VCaP (cell line): Measurements from ENCODE around the gene SLC19A1.
A peak's percentile ranks its signal among the peaks of the same experiment; 100 is the strongest.

ENCODE experiments used
- H3K27ac ChIP-seq: fragments of 450-650 bp; 2 replicates; pipeline ENCODE4 v1.5.1; 2017
- TF ChIP-seq, protein P1 (sequence below): fragments of 450-650 bp; conservative IDR thresholded peaks from 2 replicates; pipeline ENCODE4 v1.5.1; 2017; ENCODE audit warnings: mild to moderate bottlenecking, moderate library complexity

SLC19A1 gene

DNA sequence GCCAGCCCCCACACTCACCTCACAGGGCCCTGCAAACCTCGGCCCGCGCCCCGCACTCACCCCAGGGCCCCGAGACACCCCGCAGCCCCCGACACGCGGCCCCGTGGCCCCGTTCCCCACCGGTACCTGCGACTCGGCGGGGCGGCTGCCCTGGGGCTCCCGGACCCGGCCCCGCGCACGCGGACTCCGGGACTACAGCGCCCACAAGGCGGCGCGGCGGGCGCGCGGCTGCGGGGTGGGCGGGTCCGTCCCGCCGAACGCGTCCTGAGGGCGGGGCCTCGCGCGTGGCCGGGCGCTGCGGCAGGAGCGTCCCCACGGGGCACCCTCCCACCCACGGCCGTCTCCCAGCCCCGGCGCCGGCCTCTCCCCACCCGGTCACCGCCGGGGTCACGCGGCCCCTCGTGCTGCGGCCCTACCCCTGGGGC is at the start of gene SLC19A1:
Gene SLC19A1, minus strand, starts transcription at position 199 of the 425 bp plus-strand sequence. CDS start 4,481 bp downstream, outside the sequence.
- TF ChIP-seq, protein P1, sequence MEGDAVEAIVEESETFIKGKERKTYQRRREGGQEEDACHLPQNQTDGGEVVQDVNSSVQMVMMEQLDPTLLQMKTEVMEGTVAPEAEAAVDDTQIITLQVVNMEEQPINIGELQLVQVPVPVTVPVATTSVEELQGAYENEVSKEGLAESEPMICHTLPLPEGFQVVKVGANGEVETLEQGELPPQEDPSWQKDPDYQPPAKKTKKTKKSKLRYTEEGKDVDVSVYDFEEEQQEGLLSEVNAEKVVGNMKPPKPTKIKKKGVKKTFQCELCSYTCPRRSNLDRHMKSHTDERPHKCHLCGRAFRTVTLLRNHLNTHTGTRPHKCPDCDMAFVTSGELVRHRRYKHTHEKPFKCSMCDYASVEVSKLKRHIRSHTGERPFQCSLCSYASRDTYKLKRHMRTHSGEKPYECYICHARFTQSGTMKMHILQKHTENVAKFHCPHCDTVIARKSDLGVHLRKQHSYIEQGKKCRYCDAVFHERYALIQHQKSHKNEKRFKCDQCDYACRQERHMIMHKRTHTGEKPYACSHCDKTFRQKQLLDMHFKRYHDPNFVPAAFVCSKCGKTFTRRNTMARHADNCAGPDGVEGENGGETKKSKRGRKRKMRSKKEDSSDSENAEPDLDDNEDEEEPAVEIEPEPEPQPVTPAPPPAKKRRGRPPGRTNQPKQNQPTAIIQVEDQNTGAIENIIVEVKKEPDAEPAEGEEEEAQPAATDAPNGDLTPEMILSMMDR = peak; percentile 64
- H3K27ac ChIP-seq = peak within 1 kb of the TSS; percentile 90

DNA sequence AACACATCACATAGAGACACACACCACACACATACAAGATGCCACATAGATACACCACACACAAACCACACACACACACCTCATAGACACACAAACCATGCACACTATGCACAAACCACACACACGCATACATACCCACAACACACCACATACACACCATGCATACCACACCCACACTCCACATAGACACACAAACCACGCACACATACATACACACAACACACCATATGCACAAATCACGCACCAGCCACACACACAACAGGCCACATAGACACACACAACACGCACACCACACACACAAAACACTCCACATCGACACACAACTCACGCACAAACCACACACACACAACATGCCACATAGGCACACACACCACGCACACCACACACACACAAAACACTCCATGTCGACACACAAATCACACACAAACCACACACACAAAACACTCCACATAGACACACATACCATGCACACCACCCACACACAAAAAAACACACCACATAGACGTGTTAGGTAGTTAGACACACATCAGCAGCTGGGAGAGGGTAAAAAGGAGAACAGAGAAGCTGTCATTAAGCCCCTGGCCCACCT is 49.5 kb upstream of the SLC19A1 start:
- H3K27ac ChIP-seq = no peak overlapping the region
- TF ChIP-seq, protein P1 = no peak

DNA sequence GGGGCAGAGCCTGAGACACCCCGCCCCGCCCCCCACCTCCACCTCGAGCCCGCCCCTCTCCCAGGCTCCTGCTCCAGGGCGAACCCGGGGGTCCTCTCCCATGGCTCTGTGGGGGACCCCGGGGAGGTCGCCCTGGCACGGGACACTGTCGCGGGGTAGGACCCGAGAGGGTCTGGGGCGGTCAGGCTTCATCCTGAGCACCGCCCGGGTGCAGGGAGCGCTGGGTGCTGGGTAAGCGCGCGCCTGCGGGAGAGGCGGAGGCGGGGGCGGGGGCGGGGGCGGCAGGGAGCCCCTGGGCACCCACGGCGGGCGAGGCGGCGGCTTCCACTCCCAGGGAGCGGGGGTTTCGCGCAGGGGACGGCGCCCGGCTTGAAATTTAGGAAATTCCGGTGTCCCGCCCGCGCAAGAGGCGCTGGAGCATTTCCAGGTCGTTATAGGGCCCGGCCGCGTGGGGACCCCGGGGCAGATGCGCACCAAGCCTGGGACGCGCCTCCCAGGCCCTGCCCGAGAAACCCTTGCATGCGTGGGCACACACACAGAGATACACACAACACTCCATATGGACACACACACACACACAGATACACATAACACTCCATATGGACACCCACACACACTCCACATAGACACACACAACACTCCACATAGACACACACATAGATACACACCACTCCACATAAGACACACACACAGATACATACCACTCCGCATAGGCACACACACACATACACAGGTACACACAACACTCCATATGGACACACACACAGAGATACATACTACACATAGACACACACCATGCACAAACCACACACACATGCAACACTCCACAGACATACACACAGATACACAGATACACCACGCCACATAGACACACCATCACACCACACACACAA is 48.7 kb upstream of the SLC19A1 start:
- TF ChIP-seq, protein P1 = peak; percentile 35
- peak overlapping the region; percentile 53; the same call in 1 of the 2 replicates for H3K27ac ChIP-seq

DNA sequence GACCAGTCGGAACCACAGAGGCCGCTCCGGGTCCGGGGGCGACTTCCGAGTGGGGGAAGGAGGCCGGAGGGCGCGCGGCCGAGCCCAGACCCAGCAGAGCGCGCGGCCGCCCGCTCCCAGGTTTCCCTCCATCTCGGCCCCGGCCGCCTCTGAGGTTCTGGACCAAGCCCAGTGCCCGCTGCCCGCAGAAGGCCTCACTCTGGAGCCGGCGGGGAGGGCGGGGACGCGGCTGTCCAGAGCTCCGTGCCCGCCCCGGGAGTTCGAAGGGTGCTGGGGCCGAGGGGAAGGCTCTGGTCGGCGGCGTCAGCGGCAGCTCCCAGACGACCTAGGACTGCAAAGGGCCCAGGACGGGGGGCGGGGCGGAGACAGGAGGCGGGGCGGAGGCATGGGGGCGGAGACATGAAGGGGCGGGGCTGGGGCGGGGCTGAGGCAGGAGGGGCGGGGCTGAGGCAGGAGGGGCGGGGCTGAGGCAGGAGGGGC is 48.0 kb upstream of the SLC19A1 start:
- H3K27ac ChIP-seq = peak overlapping the region; percentile 53; the same call in 1 of the 2 replicates
- TF ChIP-seq, protein P1 = no peak

DNA sequence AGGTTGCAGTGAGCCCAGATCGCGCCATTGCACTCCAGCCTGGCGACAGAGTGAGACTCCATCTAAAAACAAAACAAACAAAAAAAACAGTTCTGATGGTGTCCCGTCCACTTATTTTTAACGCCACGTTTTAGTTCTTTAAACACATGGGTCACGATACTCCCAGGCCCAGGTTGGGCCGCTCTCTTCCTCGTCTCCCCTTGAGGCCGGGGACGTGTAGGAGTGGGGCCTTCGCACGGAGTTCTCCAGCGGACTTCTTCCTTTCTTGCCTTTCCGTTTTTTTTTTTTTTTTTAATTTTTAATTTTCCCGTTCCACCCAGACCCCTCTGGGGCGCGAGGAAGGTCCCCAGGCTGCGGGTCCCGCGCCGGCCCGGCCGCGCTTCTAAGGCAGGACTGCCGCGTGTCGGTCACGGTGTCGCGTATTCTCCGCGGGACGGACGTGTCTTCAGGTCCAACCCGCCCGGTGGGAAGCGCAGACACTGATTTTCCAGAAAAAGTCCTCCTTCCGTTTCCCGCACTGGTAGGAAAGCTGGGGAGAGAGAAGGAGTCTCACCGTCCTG is 47.5 kb upstream of the SLC19A1 start:
- H3K27ac ChIP-seq = peak overlapping the region; percentile 53; the same call in 1 of the 2 replicates
- TF ChIP-seq, protein P1 = no peak

DNA sequence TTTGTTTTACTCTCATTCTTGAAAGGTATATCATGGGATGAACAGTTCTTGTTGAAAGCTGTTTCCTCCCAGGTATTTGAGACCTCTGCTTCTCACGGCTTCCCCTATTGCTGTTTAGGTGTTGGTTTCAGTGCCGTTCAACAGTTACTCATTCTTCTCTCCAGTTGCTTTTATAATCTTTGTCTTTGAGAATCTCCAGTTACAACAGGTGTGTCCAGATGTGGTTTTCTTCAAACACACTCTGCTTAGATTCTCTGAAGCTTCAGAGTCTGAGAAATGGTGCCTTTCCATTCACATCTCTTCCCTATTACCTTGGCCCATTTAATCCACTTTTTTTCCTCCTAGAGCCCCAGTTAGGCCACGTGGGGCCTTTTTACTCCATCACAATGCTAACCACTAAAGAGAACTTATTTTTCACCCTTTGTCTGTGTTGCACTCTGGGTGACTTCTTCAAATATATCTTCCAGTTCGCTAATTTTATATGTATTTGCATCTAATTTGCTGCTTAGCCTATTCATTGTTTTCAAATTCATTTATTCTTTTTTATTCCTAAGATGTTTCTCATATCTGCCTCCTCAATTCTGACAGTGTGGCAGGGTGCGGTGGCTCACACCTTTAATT is 46.7 kb upstream of the SLC19A1 start:
- H3K27ac ChIP-seq = no peak overlapping the region
- TF ChIP-seq, protein P1 = no peak
